CMK (cell line): Measurements from ENCODE around the gene SDR42E2.
"Not testable (repeated sequence)": the region's sequence is repeated elsewhere in the genome, so short reads cannot be mapped to it uniquely, and the experiment has no call there.

ENCODE experiments used
- DNase-seq: peaks from one replicate; pipeline ENCODE4 v3.0.0-alpha.2; 2010; ENCODE audit warnings: low read depth

SDR42E2 gene

DNA sequence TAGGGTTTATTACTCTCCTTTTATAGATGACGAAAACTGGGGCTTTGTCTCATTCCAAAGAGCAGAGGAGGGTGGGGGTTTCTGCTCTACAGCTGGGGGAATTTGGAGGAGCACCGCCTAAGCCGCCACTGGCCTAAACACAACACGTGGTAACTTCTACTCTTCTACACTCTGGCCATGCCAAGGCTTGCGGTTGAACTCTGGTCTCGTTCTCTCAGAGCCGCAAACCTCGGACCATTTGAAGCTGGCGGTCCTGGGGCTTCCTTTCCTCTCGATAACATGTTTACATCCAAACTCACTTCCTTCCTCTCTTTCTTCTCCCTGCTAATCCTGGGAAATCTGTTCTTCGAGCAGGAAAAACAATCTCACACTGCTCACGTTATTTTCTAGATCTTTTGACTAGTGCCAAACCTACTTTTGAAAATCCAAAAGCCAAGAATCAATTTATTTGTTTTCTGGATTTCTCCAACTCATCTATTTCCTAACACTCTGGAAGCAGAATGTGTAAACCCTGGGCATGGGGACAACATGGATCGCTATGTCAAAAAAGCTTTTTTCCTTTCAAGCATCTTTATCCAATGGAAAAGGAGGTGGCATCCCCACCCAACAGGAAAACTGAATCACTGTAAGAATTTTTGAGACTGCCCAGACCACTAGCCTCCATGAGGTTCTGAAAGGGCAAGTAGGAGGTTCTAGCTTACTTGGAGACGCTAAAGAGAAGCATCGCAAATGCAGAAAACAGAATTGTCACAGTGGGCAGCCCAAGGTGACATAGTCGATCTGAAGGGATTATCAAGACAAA is 30.2 kb downstream of the SDR42E2 start:
- DNase-seq, result no peak

DNA sequence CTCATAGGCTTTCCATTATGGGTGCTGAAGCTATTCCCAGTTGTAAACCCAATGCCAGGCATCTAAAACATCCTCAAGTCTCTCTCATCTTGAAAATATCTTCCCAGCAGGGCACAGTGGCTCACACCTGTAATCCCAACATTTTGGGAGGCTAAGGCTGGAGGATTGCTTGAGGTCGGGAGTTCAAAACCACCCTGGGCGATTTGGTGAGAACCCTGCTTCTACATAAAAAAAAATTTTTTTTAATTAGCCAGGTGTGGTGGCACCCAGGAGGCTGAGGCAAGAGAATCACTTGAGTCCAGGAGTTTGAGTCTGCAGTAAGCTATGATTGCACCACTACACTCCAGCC is 30.7 kb downstream of the SDR42E2 start:
- no peak for DNase-seq

DNA sequence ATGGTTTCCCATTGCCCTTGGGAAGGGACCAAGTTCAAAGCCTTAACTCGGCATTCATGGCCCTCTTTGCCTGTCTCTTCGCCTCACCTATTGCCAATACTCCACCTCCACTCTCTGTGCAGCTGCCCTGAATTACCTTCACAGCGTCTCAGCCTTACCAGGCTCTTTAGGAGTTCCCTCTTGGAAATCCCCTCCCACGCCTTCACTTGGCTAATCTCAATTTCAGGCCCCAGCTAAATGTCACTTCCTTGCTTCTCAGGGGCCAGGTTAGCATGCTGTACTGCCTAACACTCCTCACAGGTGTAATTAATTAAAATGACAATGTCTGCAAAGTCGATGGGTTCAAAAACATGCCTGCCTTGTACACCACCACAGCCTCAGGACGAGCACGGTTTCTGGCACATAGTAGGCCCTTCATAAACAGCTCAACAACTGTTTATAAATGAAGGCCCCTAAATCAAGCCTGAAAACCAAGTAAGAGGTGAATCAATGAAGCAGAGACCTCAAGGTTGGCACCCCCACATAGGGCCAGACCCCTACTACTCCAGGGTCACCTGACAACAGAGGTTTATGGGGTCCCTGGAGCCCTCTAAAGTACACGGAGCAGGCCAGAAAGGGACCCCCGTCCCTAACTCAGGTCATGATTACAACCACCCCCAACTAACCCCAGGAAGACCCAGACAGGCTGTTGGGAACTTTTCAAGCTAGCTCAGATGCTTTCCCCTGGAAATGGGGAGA is 32.6 kb downstream of the SDR42E2 start:
- DNase-seq, result no peak

DNA sequence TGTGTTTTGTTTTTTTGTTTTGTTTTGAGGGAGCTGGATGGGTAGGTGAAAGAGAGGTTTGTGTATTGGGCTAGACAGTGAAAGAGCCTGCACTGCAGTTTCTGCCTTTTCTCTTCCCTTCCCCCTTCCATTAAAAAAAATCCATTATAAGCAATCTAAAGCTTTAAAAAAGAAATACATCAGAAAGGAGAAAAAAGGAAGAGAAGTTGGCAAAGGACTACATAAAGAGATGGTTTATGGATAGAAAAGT is 33.1 kb downstream of the SDR42E2 start:
- no peak for DNase-seq

DNA sequence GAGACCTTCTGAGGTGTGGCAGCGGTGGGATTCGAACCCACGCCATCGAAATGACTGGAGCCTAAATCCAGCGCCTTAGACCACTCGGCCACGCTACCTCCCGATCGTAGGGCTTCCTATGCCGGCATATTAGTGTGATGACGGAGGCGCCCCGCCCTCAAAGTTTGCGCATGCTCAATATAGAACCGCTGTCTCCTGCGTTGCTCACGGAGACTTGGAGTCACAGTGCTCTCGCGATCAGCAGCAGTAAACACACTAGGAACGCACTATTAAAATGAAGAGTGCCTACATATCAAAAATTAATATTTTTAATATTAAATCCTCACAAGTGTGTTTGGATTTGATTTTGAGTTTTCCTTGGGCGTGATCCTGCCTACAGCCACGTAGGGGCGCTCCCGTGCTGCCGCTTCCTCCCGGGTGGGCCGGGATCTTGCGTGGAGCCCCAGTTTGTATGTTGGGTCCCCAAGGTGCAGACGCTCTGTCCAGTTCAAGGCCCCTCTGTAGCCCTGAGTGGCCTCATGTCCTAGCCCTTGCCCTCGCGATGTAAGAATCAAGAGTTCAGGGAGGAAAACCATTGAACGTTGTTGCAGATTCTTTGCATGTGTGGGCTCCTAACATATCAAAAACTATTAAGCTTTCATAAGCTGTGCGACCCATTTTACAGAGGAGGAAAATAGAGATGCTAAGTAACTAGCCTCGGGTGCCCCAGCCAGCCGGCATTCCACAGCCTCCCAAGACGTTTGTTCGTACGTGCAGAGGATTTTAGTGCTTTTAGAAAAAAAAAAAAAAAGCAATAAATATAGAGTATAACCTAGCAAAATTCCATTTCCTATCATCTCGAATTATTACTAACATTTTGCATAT is 33.6 kb downstream of the SDR42E2 start:
- DNase-seq, result no peak

DNA sequence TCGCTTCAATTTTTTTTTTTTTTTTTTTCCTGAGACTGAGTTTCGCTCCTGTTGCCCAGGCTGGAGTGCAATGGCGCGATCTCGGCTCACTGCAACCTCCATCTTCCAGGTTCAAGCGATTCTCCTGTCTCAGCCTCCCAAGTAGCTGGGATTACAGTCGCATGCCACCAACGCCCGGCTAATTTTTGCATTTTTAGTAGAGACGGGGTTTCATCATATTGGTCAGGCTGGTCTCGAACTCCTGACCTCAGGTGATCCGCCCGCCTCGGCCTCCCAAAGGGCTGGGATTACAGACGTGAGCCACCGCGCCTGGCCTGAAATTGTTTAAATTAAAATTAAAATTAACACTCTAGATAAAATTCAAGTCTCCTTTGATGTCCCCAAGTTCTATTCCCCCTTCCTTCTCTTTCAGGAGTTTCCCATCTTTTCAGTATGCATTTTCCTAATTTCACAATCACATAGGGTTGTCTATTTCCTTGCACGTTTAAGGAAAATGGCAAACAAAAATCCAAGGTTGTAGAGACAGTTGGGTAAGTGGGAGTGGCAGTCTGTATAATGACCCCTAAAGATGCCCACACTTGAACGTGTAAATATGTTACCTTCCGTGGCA is 34.4 kb downstream of the SDR42E2 start:
- DNase-seq, result not testable (repeated sequence)

DNA sequence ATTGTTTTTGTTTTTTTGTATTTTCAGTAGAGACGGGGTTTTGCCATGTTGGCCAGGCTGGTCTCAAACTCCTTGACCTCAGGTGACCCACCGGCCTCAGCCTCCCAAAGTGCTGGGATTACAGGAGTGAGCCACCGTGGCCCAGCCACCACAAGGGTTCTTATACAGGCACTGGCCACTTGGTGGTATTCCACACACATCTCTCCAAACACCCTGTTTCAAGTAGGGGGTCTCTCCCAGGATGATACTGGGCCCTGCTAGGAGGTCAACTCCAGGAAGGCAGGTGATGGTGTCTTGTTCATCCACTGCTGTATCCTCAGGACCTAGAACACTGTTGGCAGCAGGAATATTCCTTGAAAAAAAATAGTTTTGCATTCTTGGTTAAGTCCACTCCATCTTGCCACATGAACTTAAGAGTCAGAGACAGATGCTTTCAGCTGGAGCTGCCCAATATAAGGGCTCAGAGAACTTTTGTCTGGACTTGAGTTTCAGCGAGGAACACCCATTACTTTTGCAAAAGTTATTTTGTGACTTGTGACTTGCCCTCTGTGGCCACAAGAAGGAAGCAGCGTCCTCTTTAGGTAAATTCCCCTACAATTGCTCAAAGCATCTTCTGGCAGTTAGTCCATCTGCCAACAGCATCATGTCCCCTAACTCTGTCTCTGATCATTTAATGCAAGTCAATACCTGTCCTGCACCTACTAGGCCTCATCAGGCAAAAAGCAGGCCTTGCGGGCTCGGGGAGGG is 36.4 kb downstream of the SDR42E2 start:
- no peak for DNase-seq

DNA sequence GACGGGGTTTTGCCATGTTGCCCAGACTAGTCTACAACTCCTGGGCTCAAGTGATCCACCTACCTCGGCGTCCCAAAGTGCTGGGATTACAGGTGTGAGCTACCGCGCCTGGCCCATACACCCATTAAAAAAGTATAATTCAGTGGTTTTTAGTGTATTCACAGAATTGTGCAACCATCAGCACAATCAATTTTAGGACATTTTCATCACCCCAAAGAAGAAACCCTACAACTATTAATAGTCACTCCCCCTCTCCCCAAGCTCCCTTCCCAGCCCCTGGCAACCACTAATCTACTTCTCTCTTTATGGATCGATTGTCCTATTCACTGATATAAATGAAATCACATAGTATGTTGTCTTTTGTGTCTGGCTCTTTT is 39.9 kb downstream of the SDR42E2 start:
- no peak for DNase-seq

DNA sequence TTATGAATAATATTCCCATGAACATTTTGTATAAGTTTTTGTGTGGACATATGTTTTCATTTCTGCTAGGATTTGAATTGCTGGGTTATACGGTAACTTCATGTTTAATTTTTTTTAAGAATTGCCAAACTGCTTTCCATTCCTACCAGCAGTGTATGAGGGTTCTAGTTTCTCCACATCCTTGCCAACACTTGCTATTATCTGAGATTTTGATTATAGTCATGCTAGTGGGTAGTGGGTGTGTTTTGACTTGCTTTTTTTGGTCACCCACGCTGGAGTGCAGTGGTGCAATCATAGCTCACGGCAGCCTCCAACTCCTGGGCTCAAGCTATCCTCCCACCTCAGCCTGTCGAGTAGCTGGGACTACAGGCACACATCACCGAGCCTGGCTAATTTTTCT is 40.8 kb downstream of the SDR42E2 start:
- no peak for DNase-seq

DNA sequence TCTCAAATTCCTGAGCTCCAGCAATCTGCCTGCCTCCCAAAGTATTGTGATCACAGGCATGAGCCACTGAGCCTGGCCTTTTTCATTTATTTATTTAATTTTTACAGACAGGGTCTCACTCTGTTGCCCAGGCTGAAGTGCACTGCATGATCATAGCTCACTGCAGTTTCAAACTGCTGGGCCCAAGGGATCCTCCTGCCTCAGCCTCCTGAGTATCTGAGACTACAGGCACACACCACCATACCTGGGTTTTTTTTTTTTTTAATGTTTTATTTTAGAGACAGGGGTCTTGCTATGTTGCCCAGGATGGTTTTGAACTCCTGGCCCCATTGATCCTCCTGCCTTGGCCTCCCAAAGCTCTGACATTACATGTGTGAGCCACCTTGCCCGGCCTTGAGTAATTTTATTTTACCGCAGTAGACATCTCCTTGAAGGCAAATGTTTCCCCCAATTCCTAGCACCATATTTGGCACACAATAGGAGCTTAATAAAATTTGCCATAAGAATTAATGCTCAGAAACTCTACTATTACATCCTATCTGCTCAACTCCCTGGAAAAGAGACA is 41.9 kb downstream of the SDR42E2 start:
- DNase-seq, result no peak

DNA sequence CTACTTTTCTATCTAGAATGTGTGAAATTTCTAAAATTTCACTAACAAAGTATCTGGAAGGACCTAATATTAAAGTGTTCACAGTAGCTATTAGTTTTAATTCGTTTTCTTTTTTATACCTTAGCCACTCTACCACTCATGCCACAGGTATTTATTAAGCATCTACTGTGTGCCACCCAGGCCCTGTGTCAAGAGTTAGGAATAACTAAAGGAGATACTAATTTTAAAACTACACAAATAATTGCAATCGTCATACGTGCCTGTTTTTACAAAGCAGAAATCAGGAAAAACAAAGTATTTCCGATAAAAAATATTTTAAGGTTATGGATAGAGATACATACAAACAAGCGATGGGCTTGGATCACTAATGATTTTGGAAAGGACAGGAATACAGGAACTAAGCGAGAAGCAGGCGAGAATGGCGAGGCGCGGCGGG is 43.3 kb downstream of the SDR42E2 start:
- DNase-seq, result no peak

DNA sequence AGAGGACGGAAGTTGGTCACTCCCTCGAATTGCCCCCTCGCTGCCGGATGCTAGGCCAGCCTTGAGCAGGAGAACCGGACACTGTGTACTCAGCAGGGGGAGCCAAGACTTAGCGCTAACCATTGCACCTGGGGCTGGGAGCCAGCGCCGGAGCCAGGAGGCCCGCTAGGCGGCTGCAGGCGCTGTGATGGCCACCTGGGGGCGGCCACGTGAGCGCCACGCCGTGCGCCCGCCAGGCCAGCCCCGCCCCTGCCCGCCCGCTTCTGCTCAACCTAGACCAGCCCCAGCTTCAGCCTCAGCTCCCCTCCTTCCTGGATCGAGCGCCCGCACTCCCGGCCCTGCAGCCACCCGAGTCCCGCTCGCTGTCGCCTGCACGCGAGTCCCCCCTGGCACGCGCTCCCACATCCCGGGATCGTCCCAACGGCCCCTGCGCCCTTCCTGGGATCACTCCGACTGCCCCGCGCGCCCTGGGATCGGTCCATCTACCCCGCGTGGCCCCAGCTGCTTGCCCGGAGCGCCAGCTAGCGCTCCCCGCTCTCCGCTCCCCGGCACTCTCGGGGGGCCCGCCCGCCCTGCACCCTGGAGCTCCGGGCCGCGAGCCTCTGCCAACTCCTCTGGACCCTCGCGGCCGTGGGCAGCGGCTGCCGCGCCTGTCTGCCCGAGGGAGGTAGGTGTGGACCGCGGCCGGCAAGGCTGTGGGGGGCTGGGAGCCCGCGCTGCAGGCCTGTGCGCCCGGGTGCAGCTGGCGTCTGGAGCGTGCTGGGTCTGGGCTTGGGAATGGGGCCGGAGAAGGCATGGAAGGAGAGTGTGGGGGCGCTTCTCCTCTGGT is 43.9 kb downstream of the SDR42E2 start, which contains the start of gene EEF2K:
Gene EEF2K, plus strand, starts transcription at position 266 of the 829 bp plus-strand sequence. CDS start 19,452 bp downstream, outside the sequence.
- peak; percentile 93 for DNase-seq

DNA sequence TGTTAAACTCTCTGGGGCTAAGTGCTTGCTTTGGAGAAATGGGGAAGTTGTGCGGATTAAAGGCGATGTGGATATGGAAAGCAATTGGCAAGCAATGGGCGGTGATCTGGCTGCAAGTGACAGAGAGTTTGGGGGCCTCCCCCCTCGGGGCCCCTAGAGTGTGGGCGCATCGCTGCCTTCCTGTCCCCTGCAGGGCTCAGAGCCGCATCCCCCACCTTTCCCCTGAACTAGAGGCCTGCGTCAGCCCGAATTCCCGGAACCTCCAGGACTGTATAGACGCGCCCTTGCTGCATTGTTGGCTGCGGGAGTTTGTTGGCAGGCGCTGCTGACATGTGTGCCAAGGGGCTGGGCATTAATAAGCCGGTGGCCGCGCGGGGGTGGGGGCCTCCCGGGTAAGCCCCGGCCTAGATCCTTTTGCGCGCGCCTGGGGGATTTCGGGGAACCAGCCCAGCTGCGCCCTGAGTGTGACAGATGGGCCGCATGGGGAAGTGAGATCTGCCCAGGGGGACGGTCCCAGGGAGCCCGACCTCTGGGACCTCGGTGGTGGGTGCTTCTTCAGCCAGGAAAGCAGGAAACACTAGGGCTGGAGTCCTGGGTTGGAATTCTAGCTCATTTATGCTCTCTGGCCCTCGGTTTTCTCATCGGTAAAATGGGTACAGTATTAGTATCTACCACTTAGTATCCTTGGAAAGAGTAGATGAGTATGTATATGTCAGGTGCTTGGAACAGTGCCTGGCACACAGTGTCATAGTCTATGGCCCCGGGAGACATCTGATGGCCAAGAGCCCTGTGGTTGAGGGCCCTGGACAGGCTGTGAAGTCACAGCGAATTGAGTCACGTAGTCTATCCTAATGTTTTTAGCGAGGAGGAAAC is 44.8 kb downstream of the SDR42E2 start:
- DNase-seq, result no peak

DNA sequence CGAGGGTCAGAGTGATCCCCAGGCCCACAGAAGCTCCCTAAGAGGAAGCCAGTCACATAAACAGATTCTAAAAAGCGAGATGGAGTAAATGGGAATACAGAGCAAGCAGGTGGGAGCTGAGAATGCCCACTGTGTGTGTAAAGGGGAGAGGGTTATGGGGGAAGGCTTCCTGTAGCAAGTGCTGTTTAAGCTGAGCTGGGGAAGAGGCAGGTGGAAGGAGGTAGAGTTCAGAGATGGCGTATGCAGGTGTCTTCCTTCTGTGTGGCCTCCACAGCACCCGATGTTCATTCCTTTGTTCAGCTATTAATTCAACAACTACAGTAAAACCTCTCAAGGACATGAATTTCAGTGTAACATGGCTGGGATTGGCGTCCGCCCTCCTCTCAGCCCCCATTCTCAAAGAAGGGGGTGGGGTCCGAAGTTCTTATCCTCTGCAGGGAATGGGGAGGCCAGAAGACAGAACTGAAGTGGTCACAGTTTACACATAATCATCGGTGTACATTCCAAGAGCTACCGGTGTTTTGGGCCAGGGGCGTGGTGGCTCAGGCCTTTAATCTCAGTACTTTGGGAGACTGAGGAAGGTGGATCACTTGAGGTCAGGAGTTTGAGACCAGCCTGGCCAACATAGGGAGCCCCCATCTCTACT is 45.5 kb downstream of the SDR42E2 start:
- no peak for DNase-seq

DNA sequence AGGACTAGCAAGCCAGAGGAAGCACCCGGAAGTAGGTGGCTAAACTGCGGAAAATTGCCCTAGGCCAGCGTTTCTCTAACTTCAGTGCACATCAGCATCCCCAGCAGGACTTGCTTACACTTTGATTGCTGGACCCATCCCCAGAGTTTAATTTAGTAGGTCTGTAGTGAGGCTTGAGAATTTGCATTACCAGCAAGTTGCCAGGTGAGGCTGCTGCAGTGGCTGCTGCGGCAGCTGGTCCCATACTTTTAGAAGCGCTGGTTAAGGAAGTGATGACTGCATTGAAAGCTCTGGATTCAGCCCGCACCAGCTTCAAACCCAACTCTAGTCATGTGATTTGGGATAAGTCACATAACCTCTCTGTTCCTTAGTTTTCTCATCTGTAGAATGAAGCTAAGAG is 48.0 kb downstream of the SDR42E2 start:
- no peak for DNase-seq

DNA sequence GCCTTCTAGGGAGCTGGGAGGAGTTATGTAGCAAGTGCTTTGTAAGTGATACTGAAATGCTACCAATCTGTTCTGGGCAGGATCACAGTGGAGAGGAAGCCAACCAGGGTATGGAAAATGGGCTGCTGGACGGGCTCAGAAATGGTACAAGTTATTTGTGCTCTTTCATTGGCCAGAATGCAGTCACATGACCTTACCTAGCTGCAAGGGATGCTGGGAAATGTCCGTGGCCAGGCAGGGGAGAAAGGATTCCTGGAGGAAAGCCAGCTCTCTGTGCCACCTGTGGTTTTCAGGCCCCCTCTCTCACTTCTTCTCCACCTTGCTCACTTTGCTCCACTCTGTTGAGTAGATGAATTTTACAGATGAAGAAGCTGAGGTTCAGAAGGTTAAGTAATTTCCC is 48.5 kb downstream of the SDR42E2 start:
- no peak for DNase-seq

DNA sequence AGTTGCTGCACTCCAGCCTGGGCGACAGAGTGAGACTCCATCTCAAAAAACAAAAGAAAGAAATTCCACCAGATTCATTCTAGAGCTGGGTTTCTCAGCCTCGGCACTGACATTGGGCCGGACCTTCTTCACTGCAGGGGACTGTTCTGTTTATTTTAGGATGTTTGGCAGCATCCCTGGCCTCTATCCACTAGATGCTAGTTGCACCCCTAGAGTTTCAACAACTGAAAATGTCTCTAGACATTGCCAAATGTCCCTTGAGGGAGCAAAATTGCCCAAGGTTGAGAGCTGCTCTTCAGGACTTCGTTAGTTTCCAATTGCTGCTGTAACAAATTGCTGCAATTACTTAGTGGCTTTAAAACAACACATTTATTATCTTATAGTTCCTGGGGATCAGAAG is 50.9 kb downstream of the SDR42E2 start:
- DNase-seq, result no peak

DNA sequence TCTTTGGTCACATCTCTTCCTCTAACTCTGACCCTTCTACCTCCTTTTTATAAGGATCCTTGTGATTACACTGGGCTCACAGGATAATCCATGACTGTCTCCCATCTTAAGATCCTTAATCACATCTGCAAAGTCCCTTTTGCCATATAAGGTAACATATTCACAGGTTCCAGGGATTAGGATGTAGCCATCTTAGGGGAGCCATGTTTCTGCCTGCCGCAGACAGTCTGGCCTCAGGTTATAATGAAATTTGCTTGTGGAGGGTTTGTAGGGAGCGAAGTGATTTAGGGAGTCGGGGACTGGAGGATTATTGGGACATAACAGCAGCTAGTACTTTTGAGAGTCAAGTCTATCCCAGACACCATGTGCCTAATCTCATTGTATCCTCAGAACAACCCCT is 51.5 kb downstream of the SDR42E2 start:
- DNase-seq, result no peak

DNA sequence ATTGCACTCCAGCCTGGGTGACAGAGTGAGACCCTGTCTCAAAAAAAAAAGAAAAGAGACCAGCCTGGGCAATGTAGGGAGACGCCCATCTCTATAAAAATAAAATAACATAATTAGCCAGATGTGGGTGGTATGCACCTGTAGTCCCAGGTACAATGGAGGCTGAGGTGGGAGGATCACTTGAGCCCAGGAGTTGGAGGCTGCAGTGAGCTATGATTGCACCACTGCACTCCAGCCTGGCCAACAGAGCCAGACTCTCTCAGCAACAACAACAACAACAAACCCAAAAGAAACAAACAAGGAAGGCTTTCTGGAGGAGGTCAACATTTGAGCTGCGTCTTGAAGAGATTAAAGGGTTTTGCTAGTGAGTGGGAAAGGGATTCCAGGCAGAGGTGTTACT is 52.1 kb downstream of the SDR42E2 start:
- DNase-seq, result no peak
